SU-DHL-6 (cell line): ENCODE measurements around the gene PORCN.

Experiments
- H2AFZ ChIP-seq: fragments of 200-600 bp; sonication (generic); 2 replicates; pipeline ENCODE4 v1.6.1; 2014; ENCODE audit warnings: low read depth, mild to moderate bottlenecking, moderate library complexity, mixed read lengths, antibody characterized with exemption, low read length; ENCODE audit not compliant: severe bottlenecking
- H3F3A ChIP-seq: fragments of 200-600 bp; shearing (Covaris generic); 2 replicates; pipeline ENCODE4 v1.6.0; 2016; ENCODE audit warnings: antibody characterized with exemption, mild to moderate bottlenecking; ENCODE audit not compliant: insufficient read depth
- H3K27ac ChIP-seq: fragments of 200-600 bp; sonication (generic); 2 replicates; pipeline ENCODE4 v1.5.1; 2016; ENCODE audit warnings: low read depth, mild to moderate bottlenecking, low read length, moderate library complexity, mixed read lengths
- H3K27me3 ChIP-seq: fragments of 200-600 bp; sonication (generic), shearing (Covaris generic); 2 replicates; pipeline ENCODE4 v1.6.0; 2014; ENCODE audit warnings: mild to moderate bottlenecking, low read length
- H3K36me3 ChIP-seq: fragments of 200-600 bp; sonication (generic); 2 replicates; pipeline ENCODE4 v1.6.1; 2014; ENCODE audit warnings: mild to moderate bottlenecking, low read length, mixed read lengths
- H3K4me2 ChIP-seq: fragments of 300-600, 200-600 bp; shearing (Covaris generic), sonication (generic); 2 replicates; pipeline ENCODE4 v1.6.0; 2014; ENCODE audit warnings: low read length, low read depth, mild to moderate bottlenecking; ENCODE audit not compliant: poor library complexity, severe bottlenecking
- H3K4me3 ChIP-seq: fragments of 200-600 bp; sonication (generic); 2 replicates; pipeline ENCODE4 v1.5.1; 2014; ENCODE audit warnings: antibody characterized with exemption, low read length, mild to moderate bottlenecking, mixed read lengths; ENCODE audit not compliant: insufficient read depth, poor library complexity, severe bottlenecking
- H3K79me2 ChIP-seq: fragments of 200-600 bp; sonication (generic); 2 replicates; pipeline ENCODE4 v1.6.1; 2014; ENCODE audit warnings: mild to moderate bottlenecking, low read length, moderate library complexity; ENCODE audit not compliant: insufficient read depth
- H3K9ac ChIP-seq: fragments of 200-600 bp; sonication (generic); 2 replicates; pipeline ENCODE4 v1.7.0; 2014; ENCODE audit warnings: mild to moderate bottlenecking, low read length
- H3K9me2 ChIP-seq: fragments of 200-600 bp; sonication (generic); replicated peaks from 2 replicates; pipeline ENCODE4 v1.6.1; 2014; ENCODE audit warnings: low read length; ENCODE audit not compliant: insufficient read depth
- H3K9me3 ChIP-seq: fragments of 200-600 bp; sonication (generic); 2 replicates; pipeline ENCODE4 v1.6.1; 2014; ENCODE audit warnings: low read length, mixed read lengths; ENCODE audit not compliant: insufficient read depth
- H4K20me1 ChIP-seq: fragments of 200-600 bp; sonication (generic); 2 replicates; pipeline ENCODE4 v1.6.1; 2014; ENCODE audit warnings: low read depth, mild to moderate bottlenecking, antibody characterized with exemption, low read length, moderate library complexity, mixed read lengths
- CTCF ChIP-seq: fragments of 200-600 bp; sonication (generic); IDR thresholded peaks from one replicate; pipeline ENCODE4 v1.5.1; 2017; ENCODE audit warnings: antibody characterized with exemption, mild to moderate bottlenecking, low read length, moderate library complexity; ENCODE audit not compliant: insufficient read depth, poor library complexity, severe bottlenecking
- EZH2phosphoT487 ChIP-seq: fragments of 200-600 bp; sonication (generic), shearing (Covaris generic); conservative IDR thresholded peaks from 2 replicates; pipeline ENCODE4 v1.6.1; 2018; ENCODE audit warnings: mild to moderate bottlenecking, antibody characterized with exemption, low read length, moderate library complexity, mixed read lengths

PORCN gene

GRCh38 chrX:48478806-48479205 lies 30.0 kb upstream of the PORCN start:
- peaks cover 30% of the 10 kb centered on the region for H3K79me2 ChIP-seq
- no peaks in the 10 kb centered on the region for H3K9me2 ChIP-seq
- no peaks in the 10 kb centered on the region for H3K9me3 ChIP-seq
- no peak overlapping the region for H2AFZ ChIP-seq
- no peak overlapping the region for H3K27ac ChIP-seq
- H4K20me1 ChIP-seq: no peaks in the 10 kb centered on the region
- TF ChIP-seq EZH2phosphoT487: no peak
- no peak for TF ChIP-seq CTCF
- H3F3A ChIP-seq: no peaks in the 10 kb centered on the region
- no peaks in the 10 kb centered on the region for H3K27me3 ChIP-seq
- H3K9ac ChIP-seq: no peak overlapping the region
- no peak overlapping the region for H3K4me3 ChIP-seq
- H3K4me2 ChIP-seq: no peak overlapping the region
- H3K36me3 ChIP-seq: no peaks in the 10 kb centered on the region

GRCh38 chrX:48480142-48480541 lies 28.6 kb upstream of the PORCN start:
- Histone ChIP-seq H3K4me2 (no peak overlapping the region), H3K9me3 (no peaks in the 10 kb centered on the region), H3K79me2 (peaks cover 30% of the 10 kb centered on the region), H3K4me3 (no peak overlapping the region), H3K9me2 (no peaks in the 10 kb centered on the region), H3F3A (no peaks in the 10 kb centered on the region), H2AFZ (no peak overlapping the region), H3K27me3 (no peaks in the 10 kb centered on the region), H4K20me1 (no peaks in the 10 kb centered on the region), H3K27ac (no peak overlapping the region), H3K9ac (no peak overlapping the region), H3K36me3 (no peaks in the 10 kb centered on the region)
- TF ChIP-seq EZH2phosphoT487 (no peak), CTCF (no peak)

GRCh38 chrX:48480583-48480982 lies 28.2 kb upstream of the PORCN start:
- H3F3A ChIP-seq: no peaks in the 10 kb centered on the region
- H3K9me3 ChIP-seq: no peaks in the 10 kb centered on the region
- H3K4me2 ChIP-seq: no peak overlapping the region
- H3K27me3 ChIP-seq: no peaks in the 10 kb centered on the region
- H2AFZ ChIP-seq: no peak overlapping the region
- no peaks in the 10 kb centered on the region for H4K20me1 ChIP-seq
- H3K79me2 ChIP-seq: peaks cover 28% of the 10 kb centered on the region
- no peak overlapping the region for H3K27ac ChIP-seq
- no peak overlapping the region for H3K4me3 ChIP-seq
- H3K9me2 ChIP-seq: no peaks in the 10 kb centered on the region
- H3K9ac ChIP-seq: no peak overlapping the region
- no peaks in the 10 kb centered on the region for H3K36me3 ChIP-seq
- no peak for TF ChIP-seq EZH2phosphoT487
- TF ChIP-seq CTCF: no peak
